Trophoblast cell (in vitro differentiated cells and primary cell): ENCODE results near the gene ZNF24.

Source experiments
- DNase-seq, 2 donors: peaks; one replicate each; pipeline ENCODE4 v3.0.0-alpha.2; 2016
- H2AFZ ChIP-seq: 2 replicates; pipeline ENCODE4 v1.6.1; 2013; ENCODE audit warnings: low read length, moderate library complexity, mild to moderate bottlenecking; ENCODE audit not compliant: insufficient read depth, poor library complexity
- H2AK5ac ChIP-seq: 2 replicates; pipeline ENCODE4 v1.6.1; 2013; ENCODE audit warnings: mild to moderate bottlenecking, low read length
- H2BK120ac ChIP-seq: 2 replicates; pipeline ENCODE4 v1.6.1; 2013; ENCODE audit warnings: low read length, mild to moderate bottlenecking, moderate library complexity; ENCODE audit not compliant: insufficient read depth, poor library complexity
- H2BK12ac ChIP-seq: 2 replicates; pipeline ENCODE4 v1.6.1; 2013; ENCODE audit warnings: mild to moderate bottlenecking, low read length, moderate library complexity
- H2BK5ac ChIP-seq: 2 replicates; pipeline ENCODE4 v1.6.1; 2013; ENCODE audit warnings: low read length, low read depth, moderate library complexity, mild to moderate bottlenecking; ENCODE audit not compliant: poor library complexity
- H3K14ac ChIP-seq: 2 replicates; pipeline ENCODE4 v1.6.1; 2013; ENCODE audit warnings: mild to moderate bottlenecking, low read length
- H3K18ac ChIP-seq: 2 replicates; pipeline ENCODE4 v1.6.1; 2013; ENCODE audit warnings: mild to moderate bottlenecking, low read length
- H3K23ac ChIP-seq: 2 replicates; pipeline ENCODE4 v1.6.1; 2013; ENCODE audit warnings: low read length
- H3K27ac ChIP-seq: 2 replicates; pipeline ENCODE4 v1.5.1; 2013; ENCODE audit warnings: low read depth, mild to moderate bottlenecking, inconsistent platforms, low read length, moderate library complexity
- H3K27me3 ChIP-seq: 2 replicates; pipeline ENCODE4 v1.6.1; 2013; ENCODE audit warnings: inconsistent platforms, mild to moderate bottlenecking, low read length, moderate library complexity; ENCODE audit not compliant: insufficient read depth
- H3K36me3 ChIP-seq, 2 experiments: 1 replicate in 1 of 2; 2 replicates in 1 of 2; pipeline ENCODE4 v1.6.1; 2013; ENCODE audit warnings: low read length in 2 of 2, mild to moderate bottlenecking in 2 of 2, moderate library complexity in 1 of 2; ENCODE audit not compliant: insufficient read depth in 2 of 2, control insufficient read depth in 1 of 2
- H3K4ac ChIP-seq: 2 replicates; pipeline ENCODE4 v1.6.1; 2013; ENCODE audit warnings: low read depth, mild to moderate bottlenecking, low read length, moderate library complexity
- H3K4me1 ChIP-seq, 2 experiments: 1 replicate in 1 of 2; 2 replicates in 1 of 2; pipeline ENCODE4 v1.6.1; 2013; ENCODE audit warnings: low read length in 2 of 2, mild to moderate bottlenecking in 2 of 2, moderate library complexity in 1 of 2; ENCODE audit not compliant: insufficient read depth in 2 of 2, control insufficient read depth in 1 of 2
- H3K4me2 ChIP-seq: 2 replicates; pipeline ENCODE4 v1.6.1; 2013; ENCODE audit warnings: inconsistent platforms, mild to moderate bottlenecking, low read length, moderate library complexity
- H3K4me3 ChIP-seq: 2 replicates; pipeline ENCODE4 v1.5.1; 2013; ENCODE audit warnings: mild to moderate bottlenecking, low read depth, low read length, inconsistent platforms
- H3K79me1 ChIP-seq: one replicate; pipeline ENCODE4 v1.6.1; 2013; ENCODE audit warnings: low read length
- H3K79me2 ChIP-seq: 2 replicates; pipeline ENCODE4 v1.6.1; 2013; ENCODE audit warnings: low read length, mild to moderate bottlenecking; ENCODE audit not compliant: control insufficient read depth, insufficient read depth, poor library complexity
- H3K9ac ChIP-seq: 2 replicates; pipeline ENCODE4 v1.6.1; 2013; ENCODE audit warnings: mild to moderate bottlenecking, low read length
- H3K9me3 ChIP-seq: 2 replicates; pipeline ENCODE4 v1.6.1; 2013; ENCODE audit warnings: low read depth, mild to moderate bottlenecking, control low read depth, inconsistent platforms, low read length; ENCODE audit not compliant: insufficient read depth
- H4K12ac ChIP-seq: 2 replicates; pipeline ENCODE4 v1.6.1; 2013; ENCODE audit warnings: low read depth, mild to moderate bottlenecking, low read length, moderate library complexity
- H4K8ac ChIP-seq: 2 replicates; pipeline ENCODE4 v1.6.1; 2013; ENCODE audit warnings: low read depth, mild to moderate bottlenecking, low read length, moderate library complexity
- H4K91ac ChIP-seq: one replicate; pipeline ENCODE4 v1.6.1; 2013; ENCODE audit warnings: low read depth, mild to moderate bottlenecking, low read length, moderate library complexity
- WGBS: extraction: QIAGEN DNeasy Blood & Tissue Kit; methylation state at CpG from one replicate; pipeline ENCODE4 v1.1.7; 2013; ENCODE audit warnings: missing lambda C conversion rate; ENCODE audit not compliant: insufficient read length, insufficient coverage; ENCODE audit errors: extremely low coverage; 5-methylcytosine and 5-hydroxymethylcytosine counted together

ZNF24 gene

GRCh38 chr18:35376393-35376741 is 32.1 kb upstream of the ZNF24 start:
- H3K14ac ChIP-seq = no peak overlapping the region
- no peak overlapping the region for H3K27ac ChIP-seq
- no peak overlapping the region for H3K23ac ChIP-seq
- H3K79me2 ChIP-seq = peaks cover 5% of the 10 kb centered on the region
- H3K18ac ChIP-seq = peak overlapping the region; percentile 48
- H4K8ac ChIP-seq = peak overlapping the region; percentile 77
- H4K91ac ChIP-seq = peak overlapping the region; percentile 41
- H3K9ac ChIP-seq = no peak overlapping the region
- peak overlapping the region; percentile 49 for H4K12ac ChIP-seq
- peak overlapping the region; percentile 87 for H3K4me3 ChIP-seq
- H2AK5ac ChIP-seq = no peak overlapping the region
- H2AFZ ChIP-seq = peak overlapping the region; percentile 96
- H3K79me1 ChIP-seq = peaks cover 5% of the 10 kb centered on the region
- peaks cover 0 to 3% of the 10 kb centered on the region in 2 experiments for H3K4me1 ChIP-seq
- no peaks in the 10 kb centered on the region for H3K9me3 ChIP-seq
- H3K4me2 ChIP-seq = peak overlapping the region; percentile 93
- no peak overlapping the region for H2BK12ac ChIP-seq
- DNase-seq = no peak
- H2BK5ac ChIP-seq = no peak overlapping the region
- no peak overlapping the region for H3K4ac ChIP-seq
- no peaks in the 10 kb centered on the region for H3K27me3 ChIP-seq
- no CpG with 5 or more reads among the region's 13 CpGs for WGBS
- no peaks in the 10 kb centered on the region for H3K36me3 ChIP-seq
- no peak overlapping the region for H2BK120ac ChIP-seq

- WGBS = no CpG with 5 or more reads among the region's 4 CpGs
- H3K9ac ChIP-seq = no peak overlapping the region
Measured at GRCh38 chr18:35374708-35375107, 30.5 kb upstream of the ZNF24 start.

GRCh38 chr18:35371412-35372195 is 27.4 kb upstream of the ZNF24 start:
- WGBS = no CpG with 5 or more reads among the region's 1 CpG
- Histone ChIP-seq H2AFZ (no peak overlapping the region), H2BK5ac (no peak overlapping the region), H3K27me3 (no peaks in the 10 kb centered on the region), H2BK12ac (no peak overlapping the region), H3K4me3 (no peak overlapping the region), H3K4me1 (peaks cover 0 to 3% of the 10 kb centered on the region in 2 experiments), H3K79me2 (peaks cover under 1% of the 10 kb centered on the region), H4K91ac (no peak overlapping the region), H2AK5ac (no peak overlapping the region), H3K23ac (no peak overlapping the region), H2BK120ac (no peak overlapping the region), H3K27ac (no peak overlapping the region), H4K8ac (no peak overlapping the region), H3K18ac (no peak overlapping the region), H3K9me3 (no peaks in the 10 kb centered on the region), H4K12ac (no peak overlapping the region), H3K14ac (no peak overlapping the region), H3K36me3 (no peaks in the 10 kb centered on the region), H3K4ac (no peak overlapping the region), H3K79me1 (peaks cover under 1% of the 10 kb centered on the region), H3K4me2 (no peak overlapping the region), H3K9ac (no peak overlapping the region)
- no peak for DNase-seq

More at GRCh38 chr18:35374708-35375107, 30.5 kb upstream of the ZNF24 start:
- no peaks in the 10 kb centered on the region for H3K36me3 ChIP-seq
- H3K14ac ChIP-seq = no peak overlapping the region
- H2BK120ac ChIP-seq = no peak overlapping the region
- H2AK5ac ChIP-seq = no peak overlapping the region
- H3K79me1 ChIP-seq = peaks cover 5% of the 10 kb centered on the region
- H3K23ac ChIP-seq = no peak overlapping the region
- H2BK5ac ChIP-seq = no peak overlapping the region
- no peak overlapping the region for H4K8ac ChIP-seq
- H2BK12ac ChIP-seq = no peak overlapping the region
- H3K27me3 ChIP-seq = no peaks in the 10 kb centered on the region
- H3K79me2 ChIP-seq = peaks cover 5% of the 10 kb centered on the region
- no peak overlapping the region for H3K4ac ChIP-seq
- H4K91ac ChIP-seq = no peak overlapping the region
- DNase-seq = no peak
- H3K4me2 ChIP-seq = no peak overlapping the region
- H3K4me3 ChIP-seq = no peak overlapping the region
- no peak overlapping the region for H3K18ac ChIP-seq
- no peak overlapping the region for H4K12ac ChIP-seq
- peaks cover 0 to 3% of the 10 kb centered on the region in 2 experiments for H3K4me1 ChIP-seq
- no peak overlapping the region for H3K27ac ChIP-seq
- no peak overlapping the region for H2AFZ ChIP-seq
- H3K9me3 ChIP-seq = no peaks in the 10 kb centered on the region

- Histone ChIP-seq H2BK5ac (no peak overlapping the region), H2BK120ac (no peak overlapping the region), H3K79me2 (no peaks in the 10 kb centered on the region), H4K91ac (no peak overlapping the region), H3K27ac (no peak overlapping the region), H2BK12ac (no peak overlapping the region), H4K8ac (no peak overlapping the region), H3K4me2 (no peak overlapping the region), H4K12ac (no peak overlapping the region), H3K9ac (no peak overlapping the region), H3K23ac (no peak overlapping the region), H3K4ac (no peak overlapping the region), H3K9me3 (no peaks in the 10 kb centered on the region), H2AFZ (no peak overlapping the region), H3K4me1 (no peaks in the 10 kb centered on the region), H3K18ac (no peak overlapping the region), H3K79me1 (no peaks in the 10 kb centered on the region), H3K36me3 (no peaks in the 10 kb centered on the region), H3K14ac (no peak overlapping the region), H3K4me3 (no peak overlapping the region), H3K27me3 (no peaks in the 10 kb centered on the region), H2AK5ac (no peak overlapping the region)
- WGBS = no CpG with 5 or more reads among the region's 6 CpGs
- peak; percentile 39 to 61 for DNase-seq
Measured at GRCh38 chr18:35369126-35369525, 24.9 kb upstream of the ZNF24 start.
